HepG2 (cell line): ENCODE results near the gene UBQLN1. TPM values are rescaled to one million over a fixed set of nuclear protein-coding genes. Genes with fewer than 3 reads are reported as not detected.
A peak's percentile ranks its signal among the peaks of the same experiment; 100 is the strongest.

Experiments
- AGO1 ChIP-seq: fragments of 200-400 bp; formaldehyde crosslinking; IDR thresholded peaks from 2 replicates; pipeline ENCODE4 v1.6.1; 2017; ENCODE audit warnings: mild to moderate bottlenecking, low read depth, low read length, moderate library complexity; ENCODE audit not compliant: poor library complexity, severe bottlenecking
- ATF2 ChIP-seq: sonication (generic); formaldehyde crosslinking; IDR thresholded peaks from 2 replicates; pipeline ENCODE4 v1.4.0; 2020; ENCODE audit warnings: missing genetic modification reagents
- HNRNPL ChIP-seq: fragments of 200-400 bp; formaldehyde crosslinking; IDR thresholded peaks from 2 replicates; pipeline ENCODE4 v1.6.1; 2017; ENCODE audit warnings: mild to moderate bottlenecking, low read depth, low read length
- PAWR ChIP-seq: sonication (generic); formaldehyde crosslinking; IDR thresholded peaks from 2 replicates; pipeline ENCODE4 v1.4.0; 2020; ENCODE audit warnings: missing genetic modification reagents, mild to moderate bottlenecking, borderline replicate concordance
- RERE ChIP-seq: IDR thresholded peaks from 2 replicates; pipeline ENCODE4 v1.6.1; 2016; ENCODE audit warnings: low read depth, missing genetic modification reagents, missing compliant biosample characterization
- SAFB2 ChIP-seq: sonication (generic); formaldehyde crosslinking; IDR thresholded peaks from 2 replicates; pipeline ENCODE4 v1.5.1; 2020; ENCODE audit warnings: missing genetic modification reagents, low read depth, mild to moderate bottlenecking, borderline replicate concordance
- TEAD2 ChIP-seq: sonication (generic); formaldehyde crosslinking; IDR thresholded peaks from 2 replicates; pipeline ENCODE4 v1.9.0; 2021; ENCODE audit warnings: missing genetic modification reagents
- ZFP41 ChIP-seq: sonication (generic); formaldehyde crosslinking; IDR thresholded peaks from 2 replicates; pipeline ENCODE4 v1.4.0; 2020; ENCODE audit warnings: mild to moderate bottlenecking, missing genetic modification reagents, borderline replicate concordance
- ZNF337 ChIP-seq: sonication (generic); formaldehyde crosslinking; IDR thresholded peaks from 2 replicates; pipeline ENCODE4 v1.5.1; 2020; ENCODE audit warnings: missing genetic modification reagents, low read depth, mild to moderate bottlenecking, borderline replicate concordance
- ZNF737 ChIP-seq: sonication (generic); formaldehyde crosslinking; IDR thresholded peaks from 2 replicates; pipeline ENCODE4 v1.5.0; 2020; ENCODE audit warnings: missing genetic modification reagents, mild to moderate bottlenecking, borderline replicate concordance
- ZNF775 ChIP-seq: sonication (generic); formaldehyde crosslinking; IDR thresholded peaks from 2 replicates; pipeline ENCODE4 v1.4.0; 2020; ENCODE audit warnings: missing genetic modification reagents, mild to moderate bottlenecking, moderate library complexity, borderline replicate concordance
- ZNF792 ChIP-seq: IDR thresholded peaks from 2 replicates; pipeline ENCODE4 v1.6.1; 2016
- polyA plus RNA-seq, 8 experiments: library from polyadenylated mRNA; depleted of rRNA in 3 of 8; stranded (reverse) in 7 of 8; unstranded in 1 of 8; fragments of >200 nt; fragmentation: Illumina TruSeq in 4 of 8; extraction: Trizol in 4 of 8; gene quantifications; 2 replicates each; pipeline versions ENCODE4 v1.2.1 to v1.2.3, GENCODE V29; 2011 to 2016; ENCODE audit warnings: low read depth in 4 of 8, missing spikeins in 1 of 8, mixed read lengths in 1 of 8; ENCODE audit not compliant: insufficient read depth in 1 of 8
- total RNA-seq, 5 experiments: library from RNA; depleted of rRNA; stranded (reverse); fragments of >200 nt; fragmentation: Illumina TruSeq; extraction: Trizol; gene quantifications; 2 replicates each; pipeline ENCODE4 v1.2.3, GENCODE V29; 2016; ENCODE audit warnings: low read depth in 1 of 5
- TF ChIP-seq, protein P1 (sequence below): sonication (generic); formaldehyde crosslinking; IDR thresholded peaks from 2 replicates; pipeline ENCODE4 v1.5.0; 2020; ENCODE audit warnings: missing genetic modification reagents
- TF ChIP-seq, protein P2 (sequence below): sonication (generic); formaldehyde crosslinking; IDR thresholded peaks from 2 replicates; pipeline ENCODE4 v1.9.0; 2021; ENCODE audit warnings: missing genetic modification reagents, borderline replicate concordance
- TF ChIP-seq, protein P3 (sequence below): sonication (generic); formaldehyde crosslinking; IDR thresholded peaks from 2 replicates; pipeline ENCODE4 v1.5.1; 2020; ENCODE audit warnings: missing genetic modification reagents, mild to moderate bottlenecking, borderline replicate concordance

UBQLN1 gene
- total and polyA plus RNA-seq, 2 of the 13 experiments (the other 11 are each of a cell fraction or from before 2014, with no cell fraction given) = 78.1 to 83.8 TPM

DNA sequence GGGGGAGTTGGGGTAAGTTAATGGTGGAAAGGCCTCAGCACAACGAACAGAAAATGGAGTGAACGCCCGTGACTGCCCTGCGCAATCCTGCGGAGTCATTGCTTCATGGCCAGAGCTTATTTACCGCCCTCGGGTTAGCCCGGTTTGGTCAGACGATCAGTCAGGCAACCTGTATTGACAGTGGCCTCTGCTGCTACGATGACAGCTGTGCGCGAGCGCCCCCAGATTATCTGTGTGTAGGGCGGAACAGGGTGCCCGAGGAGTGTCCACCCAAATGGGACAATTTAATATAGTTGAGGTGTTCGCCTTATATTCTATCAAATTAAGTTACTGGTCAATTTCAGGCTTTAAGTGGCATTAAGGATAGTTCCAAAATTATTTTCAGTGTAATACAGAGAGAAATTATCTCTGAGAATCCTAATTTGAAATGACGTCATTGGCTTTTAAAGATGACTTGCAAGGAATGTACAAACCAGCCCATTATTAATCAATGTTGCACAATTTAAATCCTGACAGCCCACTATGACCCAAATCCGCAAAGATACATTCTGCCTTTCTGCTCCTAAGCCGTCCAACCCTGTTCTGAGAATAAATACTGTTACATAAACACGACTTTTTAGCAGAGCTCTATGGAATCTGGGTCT, 879 bp upstream of the UBQLN1 start (continued):
- TF ChIP-seq RERE = no peak
- TF ChIP-seq, protein P1, sequence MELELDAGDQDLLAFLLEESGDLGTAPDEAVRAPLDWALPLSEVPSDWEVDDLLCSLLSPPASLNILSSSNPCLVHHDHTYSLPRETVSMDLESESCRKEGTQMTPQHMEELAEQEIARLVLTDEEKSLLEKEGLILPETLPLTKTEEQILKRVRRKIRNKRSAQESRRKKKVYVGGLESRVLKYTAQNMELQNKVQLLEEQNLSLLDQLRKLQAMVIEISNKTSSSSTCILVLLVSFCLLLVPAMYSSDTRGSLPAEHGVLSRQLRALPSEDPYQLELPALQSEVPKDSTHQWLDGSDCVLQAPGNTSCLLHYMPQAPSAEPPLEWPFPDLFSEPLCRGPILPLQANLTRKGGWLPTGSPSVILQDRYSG (CRISPR knock-in tag) = no peak
- TF ChIP-seq, protein P2, sequence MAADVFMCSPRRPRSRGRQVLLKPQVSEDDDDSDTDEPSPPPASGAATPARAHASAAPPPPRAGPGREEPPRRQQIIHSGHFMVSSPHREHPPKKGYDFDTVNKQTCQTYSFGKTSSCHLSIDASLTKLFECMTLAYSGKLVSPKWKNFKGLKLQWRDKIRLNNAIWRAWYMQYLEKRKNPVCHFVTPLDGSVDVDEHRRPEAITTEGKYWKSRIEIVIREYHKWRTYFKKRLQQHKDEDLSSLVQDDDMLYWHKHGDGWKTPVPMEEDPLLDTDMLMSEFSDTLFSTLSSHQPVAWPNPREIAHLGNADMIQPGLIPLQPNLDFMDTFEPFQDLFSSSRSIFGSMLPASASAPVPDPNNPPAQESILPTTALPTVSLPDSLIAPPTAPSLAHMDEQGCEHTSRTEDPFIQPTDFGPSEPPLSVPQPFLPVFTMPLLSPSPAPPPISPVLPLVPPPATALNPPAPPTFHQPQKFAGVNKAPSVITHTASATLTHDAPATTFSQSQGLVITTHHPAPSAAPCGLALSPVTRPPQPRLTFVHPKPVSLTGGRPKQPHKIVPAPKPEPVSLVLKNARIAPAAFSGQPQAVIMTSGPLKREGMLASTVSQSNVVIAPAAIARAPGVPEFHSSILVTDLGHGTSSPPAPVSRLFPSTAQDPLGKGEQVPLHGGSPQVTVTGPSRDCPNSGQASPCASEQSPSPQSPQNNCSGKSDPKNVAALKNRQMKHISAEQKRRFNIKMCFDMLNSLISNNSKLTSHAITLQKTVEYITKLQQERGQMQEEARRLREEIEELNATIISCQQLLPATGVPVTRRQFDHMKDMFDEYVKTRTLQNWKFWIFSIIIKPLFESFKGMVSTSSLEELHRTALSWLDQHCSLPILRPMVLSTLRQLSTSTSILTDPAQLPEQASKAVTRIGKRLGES (CRISPR knock-in tag) = no peak
- no peak for TF ChIP-seq PAWR (CRISPR knock-in tag)
- TF ChIP-seq ATF2 = no peak
- no peak; the same call in 1 of the 2 replicates for TF ChIP-seq ZNF792 (CRISPR knock-in tag)
- no peak for TF ChIP-seq ZFP41 (CRISPR knock-in tag)
- TF ChIP-seq AGO1 = no peak
- TF ChIP-seq ZNF337 (CRISPR knock-in tag) = no peak
- 0 out of 2 replicates have a peak, but pooled peaks have one; percentile 17 for TF ChIP-seq HNRNPL
- TF ChIP-seq ZNF737 (CRISPR knock-in tag) = no peak
- TF ChIP-seq, protein P3, sequence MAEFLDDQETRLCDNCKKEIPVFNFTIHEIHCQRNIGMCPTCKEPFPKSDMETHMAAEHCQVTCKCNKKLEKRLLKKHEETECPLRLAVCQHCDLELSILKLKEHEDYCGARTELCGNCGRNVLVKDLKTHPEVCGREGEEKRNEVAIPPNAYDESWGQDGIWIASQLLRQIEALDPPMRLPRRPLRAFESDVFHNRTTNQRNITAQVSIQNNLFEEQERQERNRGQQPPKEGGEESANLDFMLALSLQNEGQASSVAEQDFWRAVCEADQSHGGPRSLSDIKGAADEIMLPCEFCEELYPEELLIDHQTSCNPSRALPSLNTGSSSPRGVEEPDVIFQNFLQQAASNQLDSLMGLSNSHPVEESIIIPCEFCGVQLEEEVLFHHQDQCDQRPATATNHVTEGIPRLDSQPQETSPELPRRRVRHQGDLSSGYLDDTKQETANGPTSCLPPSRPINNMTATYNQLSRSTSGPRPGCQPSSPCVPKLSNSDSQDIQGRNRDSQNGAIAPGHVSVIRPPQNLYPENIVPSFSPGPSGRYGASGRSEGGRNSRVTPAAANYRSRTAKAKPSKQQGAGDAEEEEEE (CRISPR knock-in tag) = no peak
- TF ChIP-seq ZNF775 (CRISPR knock-in tag) = no peak
- TF ChIP-seq SAFB2 (CRISPR knock-in tag) = no peak
- TF ChIP-seq TEAD2 (CRISPR knock-in tag) = no peak
